Gastroesophageal sphincter (tissue), 4 donors: ENCODE measurements around the gene PLXNA2. TPM values are rescaled to one million over a fixed set of nuclear protein-coding genes. Genes with fewer than 3 reads are reported as not detected.
A peak's percentile ranks its signal among the peaks of the same experiment; 100 is the strongest.

Source experiments
- ATAC-seq: fragments of 150-250 bp; one replicate; pipeline ENCODE4 v1.9.1; 2016; ENCODE audit warnings: mild to moderate bottlenecking, moderate library complexity
- H3K27ac ChIP-seq, 4 donors: fragments of 200-600 bp; sonication (generic) in 3 of 4; 1 replicate in 3 of 4; 2 replicates in 1 of 4; pipeline ENCODE4 v1.5.1; 2016 to 2019
- H3K27me3 ChIP-seq: fragments of 200-600 bp; sonication (generic); one replicate; pipeline ENCODE4 v1.5.1; 2019
- H3K36me3 ChIP-seq, 2 donors: fragments of 200-600 bp; sonication (generic); one replicate each; pipeline ENCODE4 v1.5.1; 2019; ENCODE audit warnings: control low read depth in 1 of 2
- H3K4me1 ChIP-seq, 3 donors: fragments of 200-600 bp; sonication (generic); 1 replicate in 2 of 3; 2 replicates in 1 of 3; pipeline ENCODE4 v1.5.1; 2016 to 2019; ENCODE audit warnings: control low read depth in 2 of 3
- H3K4me3 ChIP-seq, 2 donors: fragments of 200-600 bp; sonication (generic); one replicate each; pipeline ENCODE4 v1.5.1; 2019; ENCODE audit warnings: mild to moderate bottlenecking in 1 of 2, moderate library complexity in 1 of 2
- H3K9me3 ChIP-seq, 3 donors: fragments of 200-600 bp; sonication (generic); one replicate each; pipeline ENCODE4 v1.5.1; 2017 to 2019; ENCODE audit warnings: control low read depth in 2 of 3
- CTCF ChIP-seq, 4 experiments: fragments of 200-600 bp in 2 of 4; fragments of 450-650 bp in 2 of 4; sonication (generic) in 1 of 4; IDR thresholded peaks; one replicate each; pipeline ENCODE4 v1.5.1; 2017 to 2019; ENCODE audit warnings: antibody characterized with exemption in 4 of 4, mild to moderate bottlenecking in 2 of 4, moderate library complexity in 2 of 4
- EP300 ChIP-seq: sonication (generic); formaldehyde crosslinking; IDR thresholded peaks from one replicate; pipeline ENCODE4 v1.6.1; 2017; ENCODE audit warnings: antibody characterized with exemption, mild to moderate bottlenecking
- POLR2A ChIP-seq, 2 donors: fragments of 450-650 bp; IDR thresholded peaks; one replicate each; pipeline ENCODE4 v1.6.1; 2017; ENCODE audit warnings: antibody characterized with exemption in 2 of 2, mild to moderate bottlenecking in 2 of 2, moderate library complexity in 1 of 2
- POLR2AphosphoS5 ChIP-seq: sonication (generic); formaldehyde crosslinking; IDR thresholded peaks from one replicate; pipeline ENCODE4 v1.6.1; 2017; ENCODE audit warnings: antibody characterized with exemption
- WGBS, 2 donors: methylation state at CpG; one replicate each; pipeline ENCODE4 v1.1.5; 2018; ENCODE audit warnings: low coverage in 1 of 2; 5-methylcytosine and 5-hydroxymethylcytosine counted together
- total RNA-seq, 4 donors: library from RNA; depleted of rRNA; stranded (reverse); fragments of >200 nt; gene quantifications; one replicate each; pipeline ENCODE4 v1.1.0, GENCODE V29; 2016

Gene PLXNA2
- total RNA-seq, 4 donors from 2014 or later = 12.5 to 38.3 (median 32.0) TPM

GRCh38 chr1:208239473-208240381, 4.5 kb downstream of the PLXNA2 start:
- Histone ChIP-seq H3K4me3 (peak overlapping the region in 1 of 2 donors; percentile 85), H3K9me3 (no peaks in the 10 kb centered on the region), H3K4me1 (peaks cover 8 to 88% (median 45%) of the 10 kb centered on the region in 3 donors), H3K27ac (peak overlapping the region; percentile 24 to 91 (median 72)), H3K36me3 (no peaks in the 10 kb centered on the region), H3K27me3 (no peaks in the 10 kb centered on the region)
- TF ChIP-seq POLR2A (IDR thresholded peaks at IDR 0.05) (no peak), CTCF (IDR thresholded peaks at IDR 0.05) (no peak), POLR2AphosphoS5 (no peak), EP300 (no peak)
- WGBS, 2 donors = 57% methylated on average over 2 to 6 of the region's 10 CpGs
- ATAC-seq = no peak

GRCh38 chr1:208238710-208239472, 5.3 kb downstream of the PLXNA2 start:
- TF ChIP-seq CTCF (IDR thresholded peaks at IDR 0.05) (peak; percentile 67 to 84 (median 76)), EP300 (no peak)
- Histone ChIP-seq H3K27ac (peak overlapping the region; percentile 24 to 91 (median 72)), H3K4me1 (peaks cover 14 to 92% (median 50%) of the 10 kb centered on the region in 3 donors)

DNA sequence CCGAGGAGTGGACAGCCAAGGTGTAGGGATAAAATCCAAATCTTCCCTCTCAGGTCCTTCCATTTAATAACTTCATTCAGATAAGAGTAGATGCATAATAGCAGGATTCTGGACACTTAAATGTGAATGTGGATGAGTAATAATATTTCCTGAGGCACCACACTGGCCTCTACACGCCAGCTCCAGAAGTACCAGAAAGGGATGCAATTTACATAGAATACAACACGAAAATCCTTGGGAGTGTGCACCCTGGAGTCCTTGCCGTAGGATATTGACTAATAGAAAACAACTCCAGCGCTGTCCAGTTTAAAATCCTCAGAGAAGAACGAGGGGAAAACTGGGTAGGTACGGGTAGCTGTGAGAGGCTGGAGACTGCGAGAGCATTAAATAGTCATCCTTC, 6.9 kb downstream of the PLXNA2 start:
- Histone ChIP-seq H3K9me3 (no peaks in the 10 kb centered on the region), H3K27me3 (no peaks in the 10 kb centered on the region), H3K4me1 (peaks cover 23 to 100% (median 64%) of the 10 kb centered on the region in 3 donors), H3K27ac (peak overlapping the region in 3 of 4 donors; percentile 21 to 91 (median 83)), H3K4me3 (no peak overlapping the region), H3K36me3 (no peaks in the 10 kb centered on the region)
- no peak for TF ChIP-seq EP300
- ATAC-seq = no peak
- WGBS, 2 donors = 56 to 79% methylated on average over 6 to 8 of the region's 8 CpGs

More at GRCh38 chr1:208238710-208239472, 5.3 kb downstream of the PLXNA2 start:
- no peaks in the 10 kb centered on the region for H3K36me3 ChIP-seq
- H3K27me3 ChIP-seq = no peaks in the 10 kb centered on the region
- H3K9me3 ChIP-seq = no peaks in the 10 kb centered on the region
- ATAC-seq = no peak
- 33 to 50% methylated on average over 2 to 8 of the region's 9 CpGs for WGBS, 2 donors
- H3K4me3 ChIP-seq = no peak overlapping the region

- Histone ChIP-seq H3K36me3 (no peaks in the 10 kb centered on the region), H3K27ac (peak overlapping the region; percentile 39 to 91 (median 83)), H3K9me3 (no peaks in the 10 kb centered on the region), H3K4me3 (peak overlapping the region in 1 of 2 donors; percentile 3), H3K4me1 (peaks cover 24 to 100% (median 70%) of the 10 kb centered on the region in 3 donors), H3K27me3 (no peaks in the 10 kb centered on the region)
- TF ChIP-seq POLR2AphosphoS5 = peak; percentile 25
- peak in 1 of 4 experiments; percentile 2 for TF ChIP-seq CTCF (IDR thresholded peaks at IDR 0.05)
- TF ChIP-seq POLR2A (IDR thresholded peaks at IDR 0.05) = no peak
- no peak for TF ChIP-seq EP300
- 15 to 20% methylated on average over 6 to 12 of the region's 17 CpGs for WGBS, 2 donors
- peak; percentile 77 for ATAC-seq
These were observed 8.0 kb downstream of the PLXNA2 start for GRCh38 chr1:208235982-208236761.
